HG03354 (cell line): ENCODE measurements around the gene RGS17.
A peak's percentile ranks its signal among the peaks of the same experiment; 100 is the strongest.

Experiments
- ATAC-seq: cut with Tn5 transposase; IDR thresholded peaks from one replicate; pipeline ENCODE4 v1.9.1; 2021; ENCODE audit warnings: mild to moderate bottlenecking; ENCODE audit not compliant: unreplicated experiment, poor library complexity, severe bottlenecking

Gene RGS17

DNA sequence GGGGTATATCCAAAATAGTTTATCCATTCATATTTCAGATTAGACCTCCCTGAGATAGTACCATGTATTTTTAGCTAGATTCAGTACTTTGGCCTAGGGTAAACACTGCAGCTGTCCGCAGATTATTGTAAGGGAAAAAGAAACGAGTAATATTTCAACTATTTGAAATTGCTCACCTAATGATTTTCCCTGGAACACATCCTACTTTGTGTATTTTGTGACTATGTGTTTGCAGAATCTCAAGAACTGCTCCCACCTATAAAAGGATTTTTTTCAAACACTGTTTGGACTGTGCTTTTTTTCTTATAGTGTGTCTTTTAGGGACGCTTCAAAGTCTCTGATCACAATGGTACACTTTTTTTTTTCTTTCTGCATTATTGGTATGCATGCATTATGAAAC lies 42.3 kb downstream of the RGS17 start:
- no peak for ATAC-seq

DNA sequence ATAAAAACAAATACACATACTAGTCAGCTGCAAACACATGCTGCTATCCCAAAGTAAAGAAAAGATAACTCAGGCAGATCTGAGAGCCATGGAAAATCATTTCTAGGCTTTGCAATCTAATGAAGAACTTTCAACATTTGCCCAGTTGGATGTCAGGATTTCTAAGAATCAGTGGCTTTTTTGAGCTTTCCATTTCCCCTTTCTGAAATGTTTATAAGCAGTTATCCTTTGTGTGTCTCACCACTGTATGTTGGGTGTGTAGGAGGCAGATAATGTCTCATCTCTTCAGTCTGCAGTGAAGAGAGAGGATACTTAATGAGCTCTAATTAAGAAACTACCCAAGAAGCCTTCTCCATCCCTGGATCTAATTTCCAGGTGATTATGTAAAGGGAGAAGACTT lies 43.6 kb downstream of the RGS17 start:
- ATAC-seq = no peak

DNA sequence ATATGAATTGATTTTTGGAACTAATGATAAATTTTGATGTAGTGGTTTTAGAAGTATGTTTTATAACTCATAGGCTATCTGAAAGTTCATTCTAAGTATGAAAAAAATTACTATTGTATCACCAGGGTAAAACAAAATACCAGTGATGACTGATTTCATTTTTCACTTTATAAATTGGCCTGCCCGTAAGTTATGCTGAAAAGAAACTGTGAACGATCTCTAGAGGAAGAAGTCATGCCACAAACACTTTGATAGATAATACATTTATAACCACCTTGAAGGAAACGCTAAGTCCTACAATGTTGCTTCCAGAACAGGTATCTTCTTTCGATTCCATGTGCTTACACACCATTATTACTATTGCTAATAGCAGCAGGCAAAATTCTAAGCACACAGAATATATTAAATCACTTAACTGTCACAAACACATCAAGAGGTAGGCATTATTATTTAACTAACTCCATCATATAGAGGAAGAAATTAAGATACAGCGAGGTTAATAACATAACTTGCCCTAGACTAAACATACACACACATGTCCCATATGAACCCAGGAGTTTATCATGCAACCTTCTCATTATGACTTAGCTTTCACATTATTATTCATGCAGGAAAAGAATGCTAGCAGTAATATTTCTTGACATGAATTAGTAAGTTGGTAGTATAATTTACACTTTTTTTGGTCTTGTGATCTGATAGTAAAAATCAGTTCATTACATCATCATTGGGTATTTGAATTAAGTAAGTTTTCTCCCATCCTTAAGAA lies 44.7 kb downstream of the RGS17 start:
- peak; percentile 32 for ATAC-seq

DNA sequence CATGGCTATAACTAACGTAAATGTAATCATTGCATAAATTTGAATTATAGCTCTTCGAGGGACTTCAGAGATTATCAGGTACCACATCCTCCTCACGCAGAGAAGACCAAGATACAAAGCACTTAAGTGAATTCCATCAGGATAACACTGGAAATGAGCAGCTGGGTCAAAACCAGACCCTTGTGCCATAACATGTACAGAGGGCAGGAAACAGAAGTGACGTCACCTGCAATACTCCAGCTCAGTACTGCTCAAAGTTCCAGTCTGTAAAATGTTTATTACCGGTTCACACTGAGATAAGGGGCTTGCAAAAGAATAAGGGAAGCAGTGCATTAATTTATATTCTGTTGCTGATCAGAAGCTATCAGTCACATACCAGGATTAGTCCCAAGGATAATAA lies 45.8 kb downstream of the RGS17 start:
- ATAC-seq = no peak

DNA sequence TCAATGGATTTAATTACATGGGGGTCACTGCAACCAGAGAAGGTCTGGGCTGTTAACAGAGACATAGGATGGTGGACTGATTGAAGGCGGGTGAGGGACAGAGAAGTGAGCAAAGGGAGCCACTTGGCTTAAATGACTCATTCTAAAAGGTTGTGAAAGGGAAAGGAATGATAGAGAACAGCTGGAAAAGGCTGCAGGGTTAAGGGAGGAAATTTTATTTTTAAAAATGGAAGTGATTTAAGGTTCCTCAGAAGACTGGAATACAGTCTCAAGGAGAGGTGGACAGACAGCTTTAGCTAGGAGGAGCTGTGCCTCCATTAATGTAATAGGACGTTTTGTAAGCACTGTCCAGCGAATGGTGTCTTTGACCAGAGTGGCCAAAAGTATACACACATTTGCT lies 46.7 kb downstream of the RGS17 start:
- ATAC-seq = no peak

DNA sequence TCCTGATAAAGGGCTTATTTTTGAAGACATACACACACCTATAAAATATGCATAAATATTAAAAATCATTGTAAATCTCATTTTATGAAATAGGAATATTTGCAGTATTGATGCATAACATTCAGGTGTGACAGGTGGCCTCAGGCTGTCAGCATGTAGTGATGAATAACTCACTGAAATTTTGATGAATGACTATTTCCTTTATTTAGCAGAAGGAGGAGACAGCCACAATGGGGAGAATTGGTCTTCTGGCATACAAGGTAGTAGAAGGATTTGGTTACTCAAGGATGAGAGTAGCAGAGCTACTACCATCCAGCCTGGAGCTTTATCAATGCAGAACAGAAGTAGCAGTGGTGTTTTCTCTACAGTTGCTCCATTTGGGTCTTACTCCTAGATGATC lies 47.2 kb downstream of the RGS17 start:
- no peak for ATAC-seq

DNA sequence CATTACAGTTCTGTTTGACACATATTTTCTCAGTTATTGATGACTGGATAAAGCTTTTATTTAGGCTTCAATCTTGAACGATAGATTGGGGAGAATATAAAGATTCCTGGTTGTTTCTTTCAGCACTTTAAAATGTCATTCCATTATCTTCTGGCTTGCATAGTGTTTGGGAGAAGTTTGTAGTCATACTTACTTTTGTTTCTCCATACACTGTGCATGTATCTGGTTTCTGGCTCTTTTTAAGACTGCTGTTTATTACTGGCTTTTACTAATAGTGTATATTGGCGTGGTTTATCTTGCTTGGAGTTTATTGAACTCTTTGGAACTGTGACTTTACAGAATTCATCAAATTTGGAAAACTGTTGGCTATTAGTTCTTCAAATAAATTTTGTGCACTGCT lies 49.2 kb downstream of the RGS17 start:
- no peak for ATAC-seq

DNA sequence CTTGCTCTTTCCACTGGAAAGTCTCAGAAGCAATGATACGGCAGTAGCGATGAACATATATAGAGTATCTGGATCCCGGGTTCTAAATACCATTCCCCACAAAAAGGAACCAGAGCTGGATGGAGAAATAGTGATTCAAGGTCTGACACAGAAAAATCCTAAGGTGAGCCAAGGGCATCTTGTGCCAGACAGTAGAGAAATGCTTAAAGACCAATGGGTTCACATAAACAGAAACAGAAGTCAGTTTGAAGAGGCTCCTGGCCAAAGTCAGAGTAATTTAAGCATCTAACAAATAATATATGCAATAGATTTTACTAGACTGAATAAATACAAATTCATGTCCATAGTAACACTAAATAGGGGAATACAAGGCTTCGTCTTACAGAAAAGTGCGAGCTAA lies 54.7 kb downstream of the RGS17 start:
- no peak for ATAC-seq

DNA sequence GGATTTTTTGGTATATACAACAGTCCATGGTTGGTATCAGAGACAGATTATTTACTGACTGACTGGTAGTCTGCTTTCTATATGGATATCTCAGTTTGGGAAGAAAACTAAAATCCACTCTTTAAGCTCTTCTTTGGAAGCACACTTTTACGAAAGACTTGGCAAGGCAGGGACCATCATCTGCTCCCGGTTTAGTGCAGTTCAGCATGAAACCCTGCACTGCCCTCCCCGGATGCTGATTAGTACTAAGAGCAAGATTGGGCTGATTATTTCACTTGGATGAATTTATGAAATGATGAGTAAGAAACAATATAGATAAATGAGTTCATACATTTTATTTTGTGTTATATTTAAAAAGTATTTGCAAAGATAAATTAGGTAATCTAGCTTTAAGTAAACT lies 56.3 kb downstream of the RGS17 start:
- no peak for ATAC-seq

DNA sequence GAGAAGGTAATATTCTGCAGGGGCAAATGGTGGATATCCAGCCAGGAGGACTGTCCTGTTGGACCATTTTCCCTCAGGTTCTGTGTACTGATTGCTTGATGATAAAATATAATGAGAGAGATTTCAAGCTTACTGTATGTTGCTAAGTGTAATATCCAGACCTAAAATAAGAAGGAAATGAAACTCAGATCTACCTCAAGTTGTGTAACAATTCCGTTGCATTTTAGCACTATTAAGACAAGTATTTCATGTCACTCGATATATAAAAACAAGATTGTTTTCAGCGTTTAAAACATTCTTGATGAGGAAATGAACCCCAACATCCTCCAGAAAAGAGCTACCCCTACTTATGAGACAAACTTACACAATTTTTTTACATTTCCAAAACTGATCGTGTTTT lies 57.2 kb downstream of the RGS17 start:
- no peak for ATAC-seq

DNA sequence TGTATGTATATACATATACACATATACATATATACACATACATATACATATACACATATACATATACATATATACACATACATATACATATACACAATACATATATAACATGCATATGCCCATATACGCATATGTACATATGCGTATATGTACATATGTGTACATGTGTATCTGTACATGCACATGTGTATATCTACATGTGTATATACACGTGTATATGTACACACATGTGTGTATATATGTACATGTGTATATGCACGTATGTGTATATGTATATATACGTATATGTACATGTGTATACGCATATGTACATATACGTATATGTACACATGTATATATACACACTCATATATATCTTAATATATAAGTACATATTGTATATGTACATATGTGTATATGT lies 60.3 kb downstream of the RGS17 start:
- no peak for ATAC-seq

DNA sequence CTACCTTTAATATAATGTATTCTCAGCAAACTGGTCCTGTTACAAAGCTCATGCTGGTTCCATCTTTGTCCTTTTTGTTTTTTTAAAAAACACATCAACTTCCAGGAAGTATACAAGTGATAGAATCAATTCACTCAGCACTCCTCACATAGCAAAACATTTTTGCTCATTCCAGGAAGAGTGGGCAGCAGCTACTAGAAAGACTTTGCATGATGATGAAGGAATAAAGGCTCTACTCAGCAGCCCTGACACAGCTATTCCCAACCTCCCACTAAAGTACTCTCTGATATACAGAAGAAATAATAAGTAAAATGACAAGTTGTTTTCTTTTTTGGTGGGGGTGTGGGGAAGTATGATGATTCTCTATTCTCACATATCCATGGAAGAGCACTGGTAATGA lies 61.2 kb downstream of the RGS17 start:
- no peak for ATAC-seq

DNA sequence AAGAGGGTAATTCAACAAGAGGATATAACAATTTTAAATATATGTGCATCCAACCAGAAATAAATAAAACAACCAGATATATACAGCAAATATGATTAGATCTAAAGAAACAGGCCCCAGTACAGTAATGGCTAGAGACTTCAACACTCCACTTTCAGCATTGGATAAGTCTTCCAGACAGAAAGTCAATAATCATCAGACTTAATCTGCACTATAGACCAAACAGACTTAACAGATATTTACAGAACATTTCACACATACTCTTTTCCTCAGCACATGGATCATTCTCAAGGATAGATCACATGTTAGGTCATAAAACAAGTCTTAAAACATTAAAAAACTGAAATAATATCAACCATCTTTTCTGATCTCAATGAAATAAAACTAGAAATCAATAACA lies 65.9 kb downstream of the RGS17 start:
- ATAC-seq = no peak

DNA sequence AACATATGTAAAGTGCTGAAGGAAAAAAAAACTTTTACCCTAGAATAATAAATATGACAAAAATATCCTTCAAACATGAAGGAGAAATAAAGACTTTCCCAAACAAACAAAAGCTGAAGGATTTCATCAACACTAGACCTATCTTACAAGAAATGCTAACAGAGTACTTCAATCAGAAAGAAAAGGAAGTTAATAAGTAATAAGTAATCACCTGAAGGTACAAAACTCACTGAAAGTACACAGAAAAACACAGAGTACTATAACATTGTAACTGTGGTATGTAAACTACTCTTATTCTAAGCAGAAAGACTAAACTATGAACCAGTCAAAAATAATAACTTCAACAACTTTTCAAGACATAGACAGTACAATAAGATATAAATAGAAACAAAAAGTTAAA lies 67.1 kb downstream of the RGS17 start:
- no peak for ATAC-seq

DNA sequence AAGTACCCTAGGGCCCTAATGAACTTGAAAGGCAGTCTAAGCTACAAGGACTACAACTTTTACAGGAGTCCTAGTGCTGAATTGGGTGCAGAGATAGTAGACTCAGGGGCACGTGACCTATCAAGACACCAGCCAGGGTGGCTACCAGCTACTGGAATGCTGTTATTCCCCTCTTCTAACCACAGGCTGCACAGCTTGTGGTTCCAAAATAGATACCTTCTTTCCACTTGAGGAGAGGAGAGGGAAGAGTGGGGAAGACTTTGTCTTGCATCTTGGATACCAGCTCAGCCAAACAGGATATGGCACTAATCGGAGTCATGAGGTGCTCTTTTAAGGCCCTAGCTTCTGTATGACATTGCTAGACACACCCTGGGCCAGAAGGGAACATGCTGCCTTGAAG lies 68.6 kb downstream of the RGS17 start:
- no peak for ATAC-seq

DNA sequence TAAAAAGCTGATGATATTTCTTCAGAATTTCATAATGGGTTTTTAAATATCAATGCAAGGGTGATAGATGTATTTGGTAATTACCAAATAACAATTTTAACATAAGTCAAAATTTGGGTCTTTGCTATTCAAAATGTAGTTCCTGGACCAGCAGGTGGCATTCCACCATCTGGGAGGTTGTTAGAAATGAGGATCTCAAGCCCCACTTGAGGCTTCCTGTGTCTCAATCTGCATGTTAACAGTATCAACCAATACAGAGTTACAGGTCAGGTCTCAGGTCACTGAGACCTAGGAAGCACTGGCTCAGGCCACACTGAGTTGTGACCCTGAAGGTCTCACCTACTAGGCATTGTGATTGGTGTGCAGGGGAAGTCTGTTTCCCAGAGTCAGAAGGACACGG lies 71.3 kb downstream of the RGS17 start:
- no peak for ATAC-seq

DNA sequence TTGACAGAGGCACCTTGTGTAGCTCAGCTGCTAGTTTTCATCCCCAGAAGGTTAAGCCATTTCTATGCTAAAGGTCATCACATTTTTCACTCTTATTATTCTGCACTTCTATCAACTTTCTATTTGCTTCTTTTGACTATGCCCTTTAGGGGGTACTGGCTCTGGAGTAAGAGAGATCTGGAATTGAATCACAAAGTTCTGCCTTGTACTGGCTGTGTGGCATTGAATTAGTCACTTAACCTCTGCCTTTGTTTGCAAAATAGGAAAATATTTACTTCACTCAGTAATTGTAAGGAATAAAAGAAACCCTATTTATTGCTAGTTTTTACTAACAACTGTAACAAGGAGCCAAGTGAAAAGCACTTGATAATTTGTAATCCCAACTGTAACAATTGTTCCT lies 71.8 kb downstream of the RGS17 start:
- no peak for ATAC-seq

DNA sequence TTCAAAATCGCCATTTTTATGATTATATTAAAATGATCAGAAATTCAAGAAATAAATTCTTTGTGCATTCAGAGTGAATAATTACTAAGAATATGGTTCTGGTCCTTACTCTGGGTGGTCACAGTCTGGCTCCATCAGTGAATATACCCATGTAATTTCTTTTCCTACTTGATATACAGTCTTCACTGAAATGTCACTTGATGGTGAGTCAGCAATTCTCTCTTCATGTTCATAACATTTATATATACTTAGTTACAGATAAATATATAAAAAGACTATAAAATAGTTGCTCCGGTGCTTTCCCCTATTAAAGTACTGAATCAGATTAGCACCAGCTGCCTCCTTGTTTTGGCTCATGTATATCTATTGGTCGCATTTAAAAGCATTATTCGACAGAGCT lies 72.2 kb downstream of the RGS17 start:
- no peak for ATAC-seq

DNA sequence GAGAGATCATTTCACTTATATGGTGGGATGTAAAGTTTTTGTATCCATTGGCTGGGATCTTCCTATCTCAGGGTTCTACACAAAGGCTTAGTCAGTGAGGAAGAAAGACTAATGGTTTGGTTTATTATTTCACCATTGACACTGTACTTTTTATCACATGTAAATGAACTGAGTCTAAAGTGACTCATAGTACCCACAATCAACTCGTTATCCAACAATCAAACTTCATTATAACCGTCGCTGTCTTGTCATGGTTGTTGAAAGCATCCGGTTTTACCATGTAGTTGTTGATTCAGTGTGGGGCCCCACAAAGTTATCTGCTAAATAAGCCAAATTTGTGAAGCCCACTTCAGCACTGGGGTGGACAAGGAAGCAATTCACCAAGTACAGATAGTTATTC lies 72.8 kb downstream of the RGS17 start:
- no peak for ATAC-seq

DNA sequence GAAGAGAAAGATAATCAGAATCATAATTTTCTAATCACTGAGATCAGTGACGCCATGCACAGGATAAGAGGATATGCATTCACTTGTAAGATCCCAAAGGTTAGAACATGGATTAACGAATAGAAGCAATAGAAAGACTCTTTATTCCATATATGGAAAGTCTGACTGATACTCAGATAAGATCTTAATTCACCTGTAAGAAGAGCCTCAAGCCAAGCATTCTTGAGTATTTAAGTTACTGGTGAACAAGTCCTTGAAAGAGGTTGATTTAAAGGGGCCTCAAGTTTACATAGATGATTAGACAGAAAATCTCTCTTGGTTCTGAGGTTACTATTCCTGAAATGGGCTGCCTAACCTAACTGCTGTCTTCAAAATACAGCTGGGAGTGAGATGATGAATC lies 74.8 kb downstream of the RGS17 start:
- no peak for ATAC-seq

DNA sequence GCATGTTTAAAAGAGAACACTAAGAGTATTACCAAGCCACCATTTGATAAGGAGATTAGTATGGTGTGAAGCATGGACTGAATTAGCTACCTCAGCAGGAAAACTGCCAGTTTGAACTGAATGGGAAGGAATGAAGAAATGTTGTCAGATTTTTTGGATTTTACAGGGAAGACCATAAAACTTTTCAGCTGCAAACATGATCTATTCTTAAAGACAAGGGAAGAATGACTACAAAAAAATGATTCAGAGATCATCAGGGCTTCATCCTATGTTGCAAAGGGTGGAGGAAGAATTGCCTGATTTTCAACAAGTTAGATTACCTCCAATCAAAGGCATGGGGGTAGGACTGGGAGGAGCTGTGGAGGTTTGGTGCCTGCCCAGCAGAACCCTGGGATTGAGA lies 79.3 kb downstream of the RGS17 start:
- ATAC-seq = no peak

DNA sequence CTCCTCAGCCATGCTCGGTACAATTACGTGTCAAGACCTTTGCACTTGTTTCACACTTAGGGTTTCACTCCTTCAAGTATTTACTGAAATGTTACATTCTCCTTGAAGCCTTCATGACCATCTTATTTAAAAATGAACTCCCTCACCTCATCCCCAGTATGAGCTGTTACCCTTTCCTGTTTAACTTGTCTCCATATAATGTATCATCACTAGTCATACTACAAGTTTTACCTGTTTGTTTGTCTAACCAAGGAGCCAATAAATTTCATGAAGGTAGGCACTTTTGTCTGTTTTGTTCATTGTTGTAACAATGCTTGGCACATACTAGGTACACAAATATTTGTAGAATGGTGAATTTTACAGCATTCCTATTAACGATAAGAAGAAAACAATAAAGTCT lies 82.5 kb downstream of the RGS17 start:
- no peak for ATAC-seq
